IMR-90 (cell line): ENCODE data around the gene ABCA2. TPM values are rescaled to one million over a fixed set of nuclear protein-coding genes. Genes with fewer than 3 reads are reported as not detected.

Experiments used
- ATAC-seq: fragments of 200-7000 bp; cut with Tn5 transposase; 2 replicates; pipeline ENCODE4 v1.9.1; 2020; ENCODE audit warnings: low read depth, mild to moderate bottlenecking, moderate library complexity
- BruUV-seq: library from RNA; stranded (reverse); fragments of 400-500 nt; replicated peaks from 2 replicates; lab custom pipeline; 2021; lab: Mats Ljungman, UMichigan
- CTCF ChIA-PET: fragments of 300-600 bp; formaldehyde crosslinking; extraction: SDS; loops from one replicate; lab custom pipeline; 2021; ENCODE audit warnings: antibody characterized with exemption; lab: Yijun Ruan, JAX
- POLR2A ChIA-PET: fragments of 300-600 bp; sonication (Branson Sonifier 250); formaldehyde crosslinking; loops from one replicate; lab custom pipeline; 2022; ENCODE audit warnings: antibody characterized with exemption; ENCODE audit not compliant: unreplicated experiment; lab: Charles Lee
- DNase-seq: peaks from one replicate; pipeline ENCODE4 v3.0.0; 2013
- H2AFZ ChIP-seq: replicated peaks from 2 replicates; pipeline ENCODE3; 2013; ENCODE audit warnings: low read length, mild to moderate bottlenecking; ENCODE audit not compliant: poor library complexity
- H2AK5ac ChIP-seq: 2 replicates; pipeline ENCODE4 v1.6.1; 2013; ENCODE audit warnings: low read depth, low read length, inconsistent platforms
- H2AK9ac ChIP-seq: replicated peaks from 2 replicates; pipeline ENCODE3; 2013; ENCODE audit warnings: mild to moderate bottlenecking, low read depth, low read length, moderate library complexity; ENCODE audit not compliant: poor library complexity
- H2BK120ac ChIP-seq: 2 replicates; pipeline ENCODE4 v1.6.1; 2013; ENCODE audit warnings: low read depth, low read length, inconsistent platforms
- H2BK15ac ChIP-seq: 3 replicates; pipeline ENCODE4 v1.6.1; 2013; ENCODE audit warnings: low read depth, low read length, inconsistent platforms
- H2BK20ac ChIP-seq: 2 replicates; pipeline ENCODE4 v1.6.1; 2013; ENCODE audit warnings: low read depth, mild to moderate bottlenecking, inconsistent platforms, low read length, moderate library complexity
- H2BK5ac ChIP-seq: 2 replicates; pipeline ENCODE4 v1.6.1; 2013; ENCODE audit warnings: mild to moderate bottlenecking, low read depth, low read length, inconsistent platforms; ENCODE audit not compliant: poor library complexity, severe bottlenecking
- H3K14ac ChIP-seq: replicated peaks from 2 replicates; pipeline ENCODE4 v1.6.1; 2013; ENCODE audit warnings: low read depth, low read length, inconsistent platforms
- H3K18ac ChIP-seq: 2 replicates; pipeline ENCODE4 v1.6.1; 2013; ENCODE audit warnings: low read depth, low read length, control low read depth
- H3K23ac ChIP-seq: 2 replicates; pipeline ENCODE4 v1.6.1; 2013; ENCODE audit warnings: low read depth, low read length, inconsistent platforms
- H3K27ac ChIP-seq: 2 replicates; pipeline ENCODE4 v1.5.1; 2013; ENCODE audit warnings: mild to moderate bottlenecking, control low read depth, low read length; ENCODE audit not compliant: insufficient read depth
- H3K27me3 ChIP-seq: 2 replicates; pipeline ENCODE4 v1.6.1; 2013; ENCODE audit warnings: low read length; ENCODE audit not compliant: control insufficient read depth, insufficient read depth
- H3K36me3 ChIP-seq: 2 replicates; pipeline ENCODE4 v1.6.1; 2013; ENCODE audit warnings: low read length, mixed read lengths; ENCODE audit not compliant: control insufficient read depth, insufficient read depth
- H3K4ac ChIP-seq: 2 replicates; pipeline ENCODE4 v1.6.1; 2013; ENCODE audit warnings: low read depth, low read length, inconsistent platforms
- H3K4me1 ChIP-seq: 2 replicates; pipeline ENCODE4 v1.6.1; 2013; ENCODE audit warnings: low read length, mixed read lengths; ENCODE audit not compliant: control insufficient read depth, insufficient read depth
- H3K4me2 ChIP-seq: 2 replicates; pipeline ENCODE4 v1.6.1; 2013; ENCODE audit warnings: low read depth, mild to moderate bottlenecking, control low read depth, low read length, moderate library complexity
- H3K4me3 ChIP-seq: 2 replicates; pipeline ENCODE4 v1.5.1; 2013; ENCODE audit warnings: low read depth, mild to moderate bottlenecking, control low read depth, low read length, moderate library complexity; ENCODE audit not compliant: insufficient read depth
- H3K56ac ChIP-seq: 2 replicates; pipeline ENCODE4 v1.6.1; 2013; ENCODE audit warnings: low read length, inconsistent platforms; ENCODE audit not compliant: insufficient read depth; ENCODE audit errors: extremely low read depth
- H3K79me1 ChIP-seq, 2 experiments: 2 replicates each; pipeline ENCODE4 v1.6.1; 2013; ENCODE audit warnings: low read length in 2 of 2, inconsistent platforms in 1 of 2, low read depth in 1 of 2
- H3K9ac ChIP-seq: 2 replicates; pipeline ENCODE4 v1.6.1; 2013; ENCODE audit warnings: low read depth, low read length, control low read depth
- H3K9me1 ChIP-seq: 2 replicates; pipeline ENCODE4 v1.6.1; 2013; ENCODE audit warnings: low read length, inconsistent platforms; ENCODE audit not compliant: insufficient read depth
- H3K9me3 ChIP-seq: 2 replicates; pipeline ENCODE4 v1.6.1; 2013; ENCODE audit warnings: low read length; ENCODE audit not compliant: control insufficient read depth, insufficient read depth
- H4K20me1 ChIP-seq: 2 replicates; pipeline ENCODE4 v1.6.1; 2013; ENCODE audit warnings: low read length, inconsistent platforms; ENCODE audit not compliant: insufficient read depth
- H4K5ac ChIP-seq: 2 replicates; pipeline ENCODE4 v1.6.1; 2013; ENCODE audit warnings: mild to moderate bottlenecking, low read depth, low read length, control low read depth
- H4K8ac ChIP-seq, 2 experiments: 2 replicates each; pipeline ENCODE4 v1.6.1; 2013; ENCODE audit warnings: low read depth in 2 of 2, low read length in 2 of 2, control low read depth in 1 of 2, inconsistent platforms in 1 of 2
- H4K91ac ChIP-seq: 2 replicates; pipeline ENCODE4 v1.6.1; 2013; ENCODE audit warnings: low read depth, low read length, inconsistent platforms; ENCODE audit not compliant: insufficient read depth
- BHLHE40 ChIP-seq: fragments of 150-350 bp; IDR thresholded peaks from 2 replicates; pipeline ENCODE4 v1.6.1; 2016; ENCODE audit warnings: mild to moderate bottlenecking, low read depth, low read length
- CEBPB ChIP-seq: IDR thresholded peaks from 2 replicates; pipeline ENCODE4 v1.6.1; 2012; ENCODE audit warnings: low read depth, low read length, improper control_type of control experiment
- ELK1 ChIP-seq: fragments of 150-350 bp; IDR thresholded peaks from 2 replicates; pipeline ENCODE4 v1.6.1; 2016; ENCODE audit warnings: low read depth, mild to moderate bottlenecking, low read length, moderate library complexity, borderline replicate concordance
- NFE2L2 ChIP-seq: fragments of 150-350 bp; IDR thresholded peaks from 2 replicates; pipeline ENCODE4 v1.6.1; 2016; ENCODE audit warnings: low read depth, mild to moderate bottlenecking, low read length
- SMC3 ChIP-seq: fragments of 150-350 bp; IDR thresholded peaks from 2 replicates; pipeline ENCODE4 v1.6.1; 2016; ENCODE audit warnings: low read depth, mild to moderate bottlenecking, antibody characterized with exemption, low read length, moderate library complexity
- WGBS, 2 experiments: methylation state at CpG; one replicate each; pipeline versions ENCODE4 v1.1.5 to v1.1.7; 2013; ENCODE audit warnings: missing lambda C conversion rate in 2 of 2; ENCODE audit not compliant: insufficient read length in 1 of 2; ENCODE audit errors: extremely low coverage in 2 of 2; 5-methylcytosine and 5-hydroxymethylcytosine counted together
- dilution Hi-C: fragments of 300-500 bp; cut with HindIII; formaldehyde crosslinking; loops from one replicate; pipeline ENCODE4 v1.14.3; 2018; ENCODE audit warnings: low sequenced_read_pairs; ENCODE audit not compliant: unreplicated experiment
- in situ Hi-C: fragments of 300-500 bp; cut with MboI; formaldehyde crosslinking; loops from 3 replicates; pipeline ENCODE4 v1.14.3; 2019; ENCODE audit warnings: low sequenced_read_pairs, inconsistent platforms, mixed read lengths
- intact Hi-C: fragments of 100-400 bp; cut with micrococcal nuclease; formaldehyde crosslinking; loops from 2 replicates; pipeline ENCODE4 v1.10.0; 2022
- polyA plus RNA-seq, 3 experiments: library from polyadenylated mRNA; depleted of rRNA; stranded (reverse); fragments of >200 nt; gene quantifications; 2 replicates each; pipeline ENCODE4 v1.2.3, GENCODE V29; 2012; ENCODE audit warnings: low replicate concordance in 1 of 3
- total RNA-seq: library from RNA; depleted of rRNA; stranded (reverse); fragments of >200 nt; gene quantifications from 2 replicates; pipeline ENCODE4 v1.2.3, GENCODE V29; 2012

ABCA2 gene
- total and polyA plus RNA-seq, 2 of the 4 experiments (the other 2 are of a cell fraction), result 3.8 to 46.0 TPM

- dilution Hi-C loops (no loop called here), in situ Hi-C loops (no loop called here), intact Hi-C loops (no loop called here)
- no peak overlapping the region for H3K56ac ChIP-seq
- H3K4me1 ChIP-seq, result peaks cover 11% of the 10 kb centered on the region
- H3K9ac ChIP-seq, result no peak overlapping the region
- H2BK5ac ChIP-seq, result no peak overlapping the region
- H3K4me2 ChIP-seq, result no peak overlapping the region
- BruUV-seq, result no TSS peak
- ChIA-PET POLR2A (no interaction called here), CTCF (no interaction called here)
- no peak overlapping the region for H3K4ac ChIP-seq
- H3K27ac ChIP-seq, result no peak overlapping the region
- no peaks in the 10 kb centered on the region for H3K9me3 ChIP-seq
- no peaks in the 10 kb centered on the region for H3K79me1 ChIP-seq
- H4K91ac ChIP-seq, result no peak overlapping the region
- H2AFZ ChIP-seq, result no peak overlapping the region
- peaks cover 37% of the 10 kb centered on the region for H3K36me3 ChIP-seq
- H2AK5ac ChIP-seq, result no peak overlapping the region
- H4K5ac ChIP-seq, result no peak overlapping the region
- H3K18ac ChIP-seq, result no peak overlapping the region
- H2BK120ac ChIP-seq, result no peak overlapping the region
- no peak overlapping the region for H2BK20ac ChIP-seq
- 97% methylated on average over 16 of the region's 24 CpGs; no CpG with 5 or more reads in 1 of the 2 experiments for whole genome bisulfite sequencing, 2 experiments
- no peaks in the 10 kb centered on the region for H3K27me3 ChIP-seq
- peaks cover 5% of the 10 kb centered on the region; the same call in 1 of the 2 replicates for H3K9me1 ChIP-seq
- no peak overlapping the region for H2AK9ac ChIP-seq
- H4K8ac ChIP-seq, result no peak overlapping the region
- H3K23ac ChIP-seq, result no peak overlapping the region
- TF ChIP-seq NFE2L2 (no peak), BHLHE40 (no peak), SMC3 (no peak), ELK1 (no peak), CEBPB (no peak)
- ATAC-seq, result no peak
- H2BK15ac ChIP-seq, result no peak overlapping the region
- no peak for DNase-seq
- no peak overlapping the region for H3K4me3 ChIP-seq
- H3K14ac ChIP-seq, result no peak overlapping the region
- peaks cover 8% of the 10 kb centered on the region for H4K20me1 ChIP-seq
These were observed 16.9 kb downstream of the ABCA2 start for GRCh38 chr9:137011156-137011555.
